HepG2 (cell line): ENCODE data around the gene ZNF212. TPM values are rescaled to one million over a fixed set of nuclear protein-coding genes. Genes with fewer than 3 reads are reported as not detected.
A peak's percentile ranks its signal among the peaks of the same experiment; 100 is the strongest.

Source experiments
- ELF1 ChIP-seq: sonication (generic); formaldehyde crosslinking; IDR thresholded peaks from 2 replicates; pipeline ENCODE4 v1.4.0; 2020; ENCODE audit warnings: missing genetic modification reagents
- ETV6 ChIP-seq: sonication (generic); formaldehyde crosslinking; conservative IDR thresholded peaks from 2 replicates; pipeline ENCODE4 v1.4.0; 2020; ENCODE audit warnings: missing genetic modification reagents
- FOSL1 ChIP-seq: sonication (generic); formaldehyde crosslinking; IDR thresholded peaks from 2 replicates; pipeline ENCODE4 v1.9.0; 2021; ENCODE audit warnings: missing genetic modification reagents, borderline replicate concordance
- HES4 ChIP-seq: sonication (generic); formaldehyde crosslinking; IDR thresholded peaks from 2 replicates; pipeline ENCODE4 v1.9.0; 2021; ENCODE audit warnings: mild to moderate bottlenecking, missing genetic modification reagents, borderline replicate concordance
- IRX3 ChIP-seq: sonication (generic); formaldehyde crosslinking; IDR thresholded peaks from 2 replicates; pipeline ENCODE4 v1.8.1; 2023; ENCODE audit warnings: mild to moderate bottlenecking, low read depth, missing genetic modification reagents, borderline replicate concordance
- KMT2A ChIP-seq: sonication (generic); formaldehyde crosslinking; IDR thresholded peaks from 2 replicates; pipeline ENCODE4 v1.4.0; 2020; ENCODE audit warnings: missing genetic modification reagents
- MAFK ChIP-seq, 2 experiments: IDR thresholded peaks in 1 of 2; conservative IDR thresholded peaks in 1 of 2; 2 replicates each; pipeline ENCODE4 v1.6.1; 2011; ENCODE audit warnings: improper control_type of control experiment in 2 of 2, low read length in 2 of 2
- MATR3 ChIP-seq: sonication (generic); formaldehyde crosslinking; IDR thresholded peaks from 2 replicates; pipeline ENCODE4 v1.4.0; 2020; ENCODE audit warnings: missing genetic modification reagents
- MIXL1 ChIP-seq: IDR thresholded peaks from 2 replicates; pipeline ENCODE4 v1.6.1; 2016
- NFYC ChIP-seq: IDR thresholded peaks from 2 replicates; pipeline ENCODE4 v1.6.1; 2016; ENCODE audit warnings: missing genetic modification reagents, missing compliant biosample characterization
- NONO ChIP-seq, 2 experiments: fragments of 450-650 bp in 1 of 2; sonication (generic) in 1 of 2; formaldehyde crosslinking in 1 of 2; IDR thresholded peaks in 1 of 2; conservative IDR thresholded peaks in 1 of 2; 2 replicates each; pipeline versions ENCODE4 v1.6.1 to v1.8.0; 2017 to 2022; ENCODE audit warnings: mild to moderate bottlenecking in 1 of 2, missing genetic modification reagents in 1 of 2, moderate library complexity in 1 of 2
- POLR2AphosphoS5 ChIP-seq: IDR thresholded peaks from 2 replicates; pipeline ENCODE4 v1.6.1; 2012; ENCODE audit warnings: low read depth, low read length
- SETDB1 ChIP-seq: sonication (generic); formaldehyde crosslinking; IDR thresholded peaks from 2 replicates; pipeline ENCODE4 v1.5.1; 2020; ENCODE audit warnings: missing genetic modification reagents, mild to moderate bottlenecking, borderline replicate concordance
- SKI ChIP-seq: fragments of 450-650 bp; IDR thresholded peaks from one replicate; pipeline ENCODE4 v1.6.1; 2018; ENCODE audit warnings: mild to moderate bottlenecking; ENCODE audit not compliant: partially characterized antibody
- TBX3 ChIP-seq: fragments of 450-650 bp; IDR thresholded peaks from 2 replicates; pipeline ENCODE4 v1.6.1; 2017; ENCODE audit warnings: antibody characterized with exemption, mild to moderate bottlenecking, inconsistent platforms, borderline replicate concordance
- ZBTB21 ChIP-seq: sonication (generic); formaldehyde crosslinking; IDR thresholded peaks from 2 replicates; pipeline ENCODE4 v1.4.0; 2020; ENCODE audit warnings: missing genetic modification reagents
- ZBTB38 ChIP-seq: sonication (generic); formaldehyde crosslinking; IDR thresholded peaks from 2 replicates; pipeline ENCODE4 v1.5.1; 2020; ENCODE audit warnings: mild to moderate bottlenecking, missing genetic modification reagents
- ZHX1 ChIP-seq: sonication (generic); formaldehyde crosslinking; IDR thresholded peaks from 2 replicates; pipeline ENCODE4 v1.8.1; 2022; ENCODE audit warnings: low read depth, mild to moderate bottlenecking, missing genetic modification reagents
- ZNF205 ChIP-seq: IDR thresholded peaks from 2 replicates; pipeline ENCODE4 v1.6.1; 2018; ENCODE audit warnings: missing biosample characterization, missing genetic modification reagents
- ZNF232 ChIP-seq: sonication (generic); formaldehyde crosslinking; IDR thresholded peaks from 2 replicates; pipeline ENCODE4 v1.4.0; 2020; ENCODE audit warnings: missing genetic modification reagents, borderline replicate concordance
- ZNF724P ChIP-seq: sonication (generic); formaldehyde crosslinking; IDR thresholded peaks from 2 replicates; pipeline ENCODE4 v1.8.0; 2022; ENCODE audit warnings: missing genetic modification reagents, borderline replicate concordance
- ZNF75D ChIP-seq: sonication (generic); formaldehyde crosslinking; IDR thresholded peaks from 2 replicates; pipeline ENCODE4 v1.8.1; 2023; ENCODE audit warnings: missing genetic modification reagents, mild to moderate bottlenecking, borderline replicate concordance
- polyA plus RNA-seq, 8 experiments: library from polyadenylated mRNA; depleted of rRNA in 3 of 8; stranded (reverse) in 7 of 8; unstranded in 1 of 8; fragments of >200 nt; fragmentation: Illumina TruSeq in 4 of 8; extraction: Trizol in 4 of 8; gene quantifications; 2 replicates each; pipeline versions ENCODE4 v1.2.1 to v1.2.3, GENCODE V29; 2011 to 2016; ENCODE audit warnings: low read depth in 4 of 8, missing spikeins in 1 of 8, mixed read lengths in 1 of 8; ENCODE audit not compliant: insufficient read depth in 1 of 8
- total RNA-seq, 5 experiments: library from RNA; depleted of rRNA; stranded (reverse); fragments of >200 nt; fragmentation: Illumina TruSeq; extraction: Trizol; gene quantifications; 2 replicates each; pipeline ENCODE4 v1.2.3, GENCODE V29; 2016; ENCODE audit warnings: low read depth in 1 of 5
- TF ChIP-seq, protein P1 (sequence below): sonication (generic); formaldehyde crosslinking; IDR thresholded peaks from 2 replicates; pipeline ENCODE4 v1.4.0; 2020; ENCODE audit warnings: missing genetic modification reagents, low read depth, mild to moderate bottlenecking, borderline replicate concordance
- TF ChIP-seq, protein P2 (sequence below): sonication (generic); formaldehyde crosslinking; IDR thresholded peaks from 2 replicates; pipeline ENCODE4 v1.4.0; 2020; ENCODE audit warnings: mild to moderate bottlenecking, missing genetic modification reagents

ZNF212 gene
- total and polyA plus RNA-seq, 2 of the 13 experiments (the other 11 are each of a cell fraction or from before 2014, with no cell fraction given): 2.6 to 3.8 TPM

GRCh38 chr7:149195180-149196150 lies 44.0 kb upstream of the ZNF212 start, which contains the start of gene ZNF282 (continued):
- TF ChIP-seq ELF1 (no peak; the same call in 1 of the 2 replicates), FOSL1 (0 out of 2 replicates have a peak, but pooled peaks have one; percentile 15), ZNF724P (CRISPR knock-in tag) (no peak), MIXL1 (CRISPR knock-in tag) (no peak), POLR2AphosphoS5 (peak; percentile 78), ZBTB21 (CRISPR knock-in tag) (no peak), ETV6 (peak; percentile 65; the same call in 1 of the 2 replicates), KMT2A (CRISPR knock-in tag) (peak; percentile 86), NFYC (peak; percentile 64), ZNF205 (peak; percentile 68; the same call in 1 of the 2 replicates), MAFK (conservative IDR thresholded peaks at IDR 0.05 in 1 of 2, IDR thresholded peaks at IDR 0.05 in 1 of 2; ENCODE audit: low read length in 2 of 2) (no peak), MATR3 (CRISPR knock-in tag) (no peak), ZNF232 (peak; percentile 81; the same call in 1 of the 2 replicates), SKI (peak; percentile 38), ZBTB38 (peak; percentile 71), HES4 (CRISPR knock-in tag) (peak; percentile 82; the same call in 1 of the 2 replicates), ZNF75D (CRISPR knock-in tag) (no peak), TBX3 (no peak), ZHX1 (peak; percentile 45; the same call in 1 of the 2 replicates), NONO (IDR thresholded peaks at IDR 0.05) (no peak), NONO (CRISPR knock-in tag; conservative IDR thresholded peaks at IDR 0.05) (peak; percentile 72; the same call in 1 of the 2 replicates), IRX3 (CRISPR knock-in tag) (no peak), SETDB1 (CRISPR knock-in tag) (no peak)
- TF ChIP-seq, protein P1, sequence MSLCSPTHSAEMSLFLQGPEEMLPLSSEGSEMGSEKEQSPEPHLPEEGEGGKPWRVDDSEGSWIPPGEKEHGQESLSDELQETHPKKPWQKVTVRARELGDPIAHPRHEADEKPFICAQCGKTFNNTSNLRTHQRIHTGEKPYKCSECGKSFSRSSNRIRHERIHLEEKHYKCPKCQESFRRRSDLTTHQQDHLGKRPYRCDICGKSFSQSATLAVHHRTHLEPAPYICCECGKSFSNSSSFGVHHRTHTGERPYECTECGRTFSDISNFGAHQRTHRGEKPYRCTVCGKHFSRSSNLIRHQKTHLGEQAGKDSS (CRISPR knock-in tag): no peak
- TF ChIP-seq, protein P2, sequence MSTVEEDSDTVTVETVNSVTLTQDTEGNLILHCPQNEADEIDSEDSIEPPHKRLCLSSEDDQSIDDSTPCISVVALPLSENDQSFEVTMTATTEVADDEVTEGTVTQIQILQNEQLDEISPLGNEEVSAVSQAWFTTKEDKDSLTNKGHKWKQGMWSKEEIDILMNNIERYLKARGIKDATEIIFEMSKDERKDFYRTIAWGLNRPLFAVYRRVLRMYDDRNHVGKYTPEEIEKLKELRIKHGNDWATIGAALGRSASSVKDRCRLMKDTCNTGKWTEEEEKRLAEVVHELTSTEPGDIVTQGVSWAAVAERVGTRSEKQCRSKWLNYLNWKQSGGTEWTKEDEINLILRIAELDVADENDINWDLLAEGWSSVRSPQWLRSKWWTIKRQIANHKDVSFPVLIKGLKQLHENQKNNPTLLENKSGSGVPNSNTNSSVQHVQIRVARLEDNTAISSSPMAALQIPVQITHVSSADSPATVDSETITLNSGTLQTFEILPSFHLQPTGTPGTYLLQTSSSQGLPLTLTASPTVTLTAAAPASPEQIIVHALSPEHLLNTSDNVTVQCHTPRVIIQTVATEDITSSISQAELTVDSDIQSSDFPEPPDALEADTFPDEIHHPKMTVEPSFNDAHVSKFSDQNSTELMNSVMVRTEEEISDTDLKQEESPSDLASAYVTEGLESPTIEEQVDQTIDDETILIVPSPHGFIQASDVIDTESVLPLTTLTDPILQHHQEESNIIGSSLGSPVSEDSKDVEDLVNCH (CRISPR knock-in tag): no peak
